NCI-H82 (cell line): ENCODE results near the gene MORN1.

Experiments
- DNase-seq: peaks from one replicate; lab custom pipeline; 2025; lab: John Stamatoyannopoulos, UW

MORN1 gene

GRCh38 chr1:2289607-2290006 is 101.7 kb downstream of the MORN1 start:
- DNase-seq = no peak

DNA sequence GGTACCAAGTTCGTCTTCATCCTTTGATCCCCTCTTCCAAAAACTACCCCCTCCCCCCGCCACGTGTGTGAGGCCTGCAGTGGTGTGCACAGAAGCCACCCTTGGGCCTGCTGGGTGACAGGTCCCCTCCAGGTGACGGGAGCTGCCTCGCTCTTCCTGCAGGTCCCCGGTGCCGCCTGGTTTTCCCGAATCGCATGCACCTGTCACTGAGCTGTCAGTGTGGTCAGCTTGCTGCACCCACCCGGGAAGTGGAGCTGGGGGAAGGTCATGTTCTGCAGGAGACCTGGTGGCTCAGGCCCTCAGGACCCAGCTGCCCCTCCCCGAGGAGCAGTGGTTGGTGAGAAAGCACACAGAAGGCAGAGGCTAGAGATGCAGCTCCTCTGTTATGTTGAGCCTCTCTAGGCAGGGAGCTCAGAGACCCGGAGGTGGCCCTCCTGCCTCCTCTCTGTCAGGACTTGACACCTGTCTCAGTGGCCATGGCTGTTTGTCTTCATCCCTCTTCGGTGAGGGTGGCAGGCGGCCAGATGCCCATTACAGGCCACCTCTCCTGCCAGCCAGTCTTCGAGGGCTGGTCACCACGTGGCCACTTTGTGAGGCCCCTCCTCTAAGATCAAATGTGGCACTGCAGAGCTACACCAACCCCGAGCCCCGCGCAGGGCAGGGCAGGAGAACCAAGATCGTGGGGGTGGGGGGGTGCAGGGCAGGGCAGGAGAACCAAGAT is 102.4 kb downstream of the MORN1 start:
- DNase-seq = no peak

- no peak for DNase-seq
Measured at GRCh38 chr1:2288311-2288710, 103.0 kb downstream of the MORN1 start.

- no peak for DNase-seq
Measured at GRCh38 chr1:2287649-2288048, 103.7 kb downstream of the MORN1 start.

- DNase-seq = no peak
Measured at GRCh38 chr1:2286923-2287322, 104.4 kb downstream of the MORN1 start.

- DNase-seq = peak; percentile 20
Measured at GRCh38 chr1:2284932-2285331, 106.4 kb downstream of the MORN1 start.

DNA sequence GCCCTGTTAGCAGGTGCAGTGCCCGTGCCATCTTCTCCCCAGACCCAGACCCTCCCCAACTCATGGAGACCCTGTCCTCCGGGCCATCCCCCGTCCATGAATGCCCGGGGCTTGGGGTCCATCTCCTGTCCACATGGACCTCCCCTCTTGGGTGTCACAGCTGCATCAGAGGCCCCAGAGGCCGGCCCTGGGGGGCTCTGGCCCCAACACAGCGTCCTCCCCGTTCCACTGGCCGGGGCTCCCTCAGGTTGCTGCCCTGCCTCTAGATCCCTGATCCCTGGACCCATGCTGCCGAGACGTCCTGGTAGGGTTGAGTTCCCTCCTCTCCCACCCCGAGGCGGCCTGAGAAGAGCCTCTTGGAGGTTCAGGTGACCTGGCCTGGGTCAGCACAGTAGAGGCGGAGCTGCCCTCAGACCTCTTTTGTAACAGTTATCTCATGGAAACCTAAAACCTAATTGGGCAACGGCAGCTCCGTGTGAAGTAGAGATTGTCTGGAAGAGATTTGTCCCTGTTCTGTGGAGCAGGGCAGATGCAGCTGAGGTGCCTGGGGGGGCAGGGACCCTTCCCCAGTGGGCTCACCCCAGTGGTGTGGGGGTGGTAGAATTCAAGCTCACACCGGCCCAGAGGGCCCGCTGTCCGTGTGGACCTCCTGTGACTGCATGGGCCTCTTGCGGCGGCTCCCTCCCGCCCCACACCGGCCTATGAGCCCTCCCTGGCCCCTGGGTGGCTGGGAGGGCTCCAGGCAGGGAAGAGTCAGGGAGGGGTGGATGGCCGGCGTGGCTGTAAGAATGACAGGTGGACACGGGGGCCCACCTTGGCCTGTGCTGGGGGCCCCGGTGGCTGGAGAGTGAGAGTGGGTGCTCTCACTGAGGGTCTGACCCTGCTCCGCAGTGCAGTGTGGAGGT is 107.1 kb downstream of the MORN1 start:
- no peak for DNase-seq

GRCh38 chr1:2283371-2283990 is 107.9 kb downstream of the MORN1 start:
- DNase-seq = no peak

DNA sequence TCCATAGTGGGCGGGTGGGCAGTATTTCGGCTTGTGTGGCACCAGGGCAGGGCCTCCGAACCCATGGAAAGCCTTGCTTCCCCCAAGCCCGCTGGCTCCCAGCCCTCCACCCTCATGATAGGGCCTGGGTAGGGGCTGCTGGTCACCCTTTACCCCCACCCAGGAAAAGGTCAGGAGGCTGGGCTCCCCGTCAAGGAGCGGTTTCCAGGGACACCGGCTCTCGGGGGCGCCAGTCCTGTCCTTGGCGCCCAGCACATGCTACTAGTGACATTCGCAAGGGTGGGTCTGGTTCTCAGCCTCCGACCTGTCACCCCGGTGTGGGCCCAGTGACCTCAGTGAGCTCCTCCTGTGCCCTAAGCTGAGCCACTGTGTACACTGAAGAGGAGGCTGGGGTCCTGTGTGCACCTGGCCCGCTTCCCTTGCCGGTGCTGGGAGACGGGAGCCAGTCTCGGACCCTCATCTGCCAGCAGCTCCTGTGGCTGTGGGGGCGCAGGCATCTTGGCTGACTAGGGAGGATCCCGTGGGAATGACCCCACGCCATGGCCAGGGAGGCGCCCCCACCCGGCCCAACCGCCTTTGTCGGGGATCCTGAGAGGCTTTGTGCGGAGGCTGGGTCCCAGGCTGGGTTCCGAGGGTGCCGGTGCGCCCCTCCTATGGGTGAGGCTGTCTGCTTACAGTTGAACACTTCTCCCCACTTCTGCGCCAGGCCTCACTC is 108.6 kb downstream of the MORN1 start:
- no peak for DNase-seq

GRCh38 chr1:2279817-2280216 is 111.5 kb downstream of the MORN1 start:
- no peak for DNase-seq

- DNase-seq = no peak
Measured at GRCh38 chr1:2279210-2279639, 112.1 kb downstream of the MORN1 start.

DNA sequence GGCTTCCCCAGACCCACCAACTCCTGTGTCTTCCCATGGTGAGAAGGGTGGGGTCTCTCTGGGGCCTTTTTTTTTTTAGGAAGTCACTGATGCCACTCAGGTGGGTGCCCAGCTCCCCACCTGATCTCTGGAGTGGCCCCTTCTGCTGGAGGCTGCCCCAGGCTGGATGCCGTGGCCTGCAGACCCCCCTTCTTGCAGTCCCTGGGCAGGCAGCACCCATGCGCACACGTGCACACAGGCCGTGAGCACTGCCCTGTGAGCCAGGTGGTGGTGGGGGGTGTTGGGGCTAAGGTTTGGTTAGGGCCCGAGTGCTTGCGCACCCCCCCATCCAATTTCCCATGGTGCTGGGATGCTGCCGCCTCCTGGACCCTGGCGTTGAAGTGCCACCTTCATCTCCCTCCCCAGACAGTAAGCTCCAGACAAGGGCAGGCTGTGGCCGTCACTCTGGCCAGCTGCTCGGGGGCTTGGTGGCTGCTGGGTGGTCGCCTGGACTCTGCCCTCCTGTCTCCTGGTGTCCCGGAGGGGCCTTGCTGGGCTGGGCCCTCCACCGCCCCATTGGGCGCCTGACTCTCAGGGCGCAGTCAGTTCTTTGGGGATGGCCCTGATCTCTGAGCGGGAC is 112.7 kb downstream of the MORN1 start:
- DNase-seq = no peak

DNA sequence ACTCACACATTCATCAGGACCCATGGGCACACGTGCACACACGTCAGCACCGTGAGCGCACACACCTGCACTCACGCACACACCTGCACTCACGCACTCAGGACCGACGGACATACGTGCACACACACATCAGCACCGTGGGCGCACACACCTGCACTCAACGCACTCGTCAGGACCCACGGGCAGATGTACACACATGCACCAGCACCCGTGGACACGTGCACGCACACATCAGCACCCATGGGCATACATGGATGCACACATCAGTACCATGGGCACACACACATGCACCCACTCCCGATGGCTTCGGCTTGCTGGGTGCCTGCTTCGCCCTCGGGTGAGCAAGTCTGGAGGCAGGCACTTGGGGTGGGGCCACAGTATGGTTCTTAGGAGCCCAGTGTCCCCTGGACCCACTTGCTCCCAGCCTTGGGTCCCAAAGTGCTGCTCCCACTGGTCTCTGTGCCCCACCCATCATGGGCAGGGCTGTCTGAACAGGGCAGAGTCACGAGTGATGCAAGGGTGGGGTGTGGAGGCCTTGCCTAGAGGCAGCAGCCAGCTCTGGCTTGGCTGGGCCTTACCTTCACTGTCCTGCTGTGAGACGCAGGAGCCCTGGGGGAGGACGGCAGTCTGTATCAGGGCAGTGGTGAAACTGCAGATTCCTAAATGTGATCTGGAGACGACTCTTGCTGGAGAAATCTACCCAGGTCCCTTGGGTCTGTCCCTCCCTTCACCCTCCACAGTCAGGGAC is 113.4 kb downstream of the MORN1 start:
- no peak for DNase-seq

DNA sequence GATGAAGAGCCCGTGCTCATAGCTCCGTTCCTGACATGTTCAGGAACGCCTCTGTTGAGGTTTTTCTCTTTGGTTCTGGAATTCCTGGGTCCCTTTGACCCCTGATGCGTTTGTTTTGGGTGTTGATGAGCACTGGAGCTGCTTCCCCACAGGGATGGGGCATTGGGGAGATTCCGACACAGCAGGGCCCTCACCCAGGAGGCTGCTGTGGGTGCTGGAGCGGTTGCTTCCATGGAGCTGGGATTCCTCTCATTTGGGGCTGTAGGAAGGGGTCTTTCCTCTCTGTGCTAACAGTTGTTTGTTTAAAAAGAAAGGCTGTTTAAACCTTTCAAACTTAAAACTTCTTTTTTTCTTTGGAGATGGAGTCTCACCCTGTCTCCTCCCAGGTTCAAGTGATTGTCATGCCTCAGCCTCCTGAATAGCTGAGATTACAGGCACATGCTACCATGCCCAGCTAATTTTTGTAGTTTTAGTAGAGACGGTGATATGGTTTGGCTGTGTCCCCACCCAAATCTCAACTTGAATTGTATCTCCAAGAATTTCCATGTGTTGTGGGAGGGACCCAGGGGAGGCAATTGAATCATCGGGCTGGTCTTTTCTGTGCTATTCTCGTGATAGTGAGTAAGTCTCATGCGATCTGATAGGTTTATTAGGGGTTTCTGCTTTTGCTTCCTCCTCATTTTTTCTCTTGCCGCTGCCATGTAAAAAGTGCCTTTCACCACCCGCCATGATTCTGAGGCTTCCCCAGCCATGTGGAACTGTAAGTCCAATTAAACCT is 114.4 kb downstream of the MORN1 start:
- no peak for DNase-seq

GRCh38 chr1:2275796-2276536 is 115.4 kb downstream of the MORN1 start:
- DNase-seq = no peak

DNA sequence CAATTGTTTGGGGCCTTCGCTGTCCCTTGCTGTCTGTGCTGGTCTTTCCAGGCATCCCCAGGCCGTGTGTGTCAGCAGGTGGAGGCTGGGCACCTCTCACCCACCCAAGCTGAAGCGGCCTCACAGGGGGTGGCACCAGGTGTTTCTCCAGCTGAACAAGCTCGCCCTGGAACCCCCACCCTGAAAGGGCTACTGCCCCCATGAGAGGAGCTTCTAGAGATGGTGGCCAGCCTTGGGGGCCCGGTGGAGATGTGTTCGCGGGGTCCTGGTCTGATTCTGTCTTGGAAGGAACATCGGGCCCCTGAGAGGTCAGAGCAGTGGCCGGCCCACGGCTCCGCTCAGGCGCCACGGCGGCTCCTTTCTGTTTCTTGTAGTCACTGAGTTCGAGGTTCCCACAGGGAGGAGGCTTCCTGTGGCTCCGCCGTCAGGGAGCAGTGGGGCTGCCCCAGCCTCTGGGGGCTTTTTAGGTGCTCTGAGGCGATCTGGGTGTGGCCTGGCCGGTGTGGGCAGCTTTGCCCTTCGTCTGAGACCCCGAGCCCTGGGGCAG is 116.4 kb downstream of the MORN1 start:
- DNase-seq = no peak

- DNase-seq = no peak
Measured at GRCh38 chr1:2274231-2274928, 117.0 kb downstream of the MORN1 start.

DNA sequence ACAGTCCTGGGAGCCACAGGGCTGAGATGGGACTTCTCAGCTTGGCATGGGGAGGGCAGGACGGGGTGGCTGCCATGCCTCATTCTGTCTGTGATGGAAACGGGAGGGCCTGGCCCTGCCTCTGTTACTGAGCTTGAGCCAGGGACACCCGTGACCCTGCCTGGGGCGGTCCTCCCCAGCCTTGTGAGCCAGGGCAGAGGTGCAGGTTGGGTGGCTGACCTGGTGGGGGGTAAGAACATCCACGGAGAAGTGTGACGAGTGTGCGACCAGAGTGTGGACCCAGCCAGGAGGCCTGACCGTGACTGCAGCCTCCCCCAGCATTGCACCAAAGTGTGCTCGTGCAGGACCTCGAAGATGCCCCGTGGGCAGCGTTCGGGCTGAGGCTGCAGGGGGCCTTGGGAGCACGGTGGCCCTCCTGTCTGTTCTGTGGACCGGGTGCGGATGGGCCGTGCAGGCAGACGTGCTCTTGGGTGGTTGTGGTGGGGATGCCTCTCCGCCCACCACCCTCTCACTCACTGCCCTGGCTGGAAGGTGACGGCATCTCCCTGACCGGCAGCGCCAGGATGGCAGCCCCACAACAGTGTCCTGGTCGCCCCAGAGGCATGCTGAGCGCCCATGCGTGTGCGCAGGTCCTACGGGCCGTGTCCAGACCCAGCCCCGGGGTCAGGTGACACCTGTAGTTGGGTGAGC is 117.8 kb downstream of the MORN1 start:
- DNase-seq = no peak
